Measurements from ENCODE around the gene CMIP.

The CMIP gene

DNA sequence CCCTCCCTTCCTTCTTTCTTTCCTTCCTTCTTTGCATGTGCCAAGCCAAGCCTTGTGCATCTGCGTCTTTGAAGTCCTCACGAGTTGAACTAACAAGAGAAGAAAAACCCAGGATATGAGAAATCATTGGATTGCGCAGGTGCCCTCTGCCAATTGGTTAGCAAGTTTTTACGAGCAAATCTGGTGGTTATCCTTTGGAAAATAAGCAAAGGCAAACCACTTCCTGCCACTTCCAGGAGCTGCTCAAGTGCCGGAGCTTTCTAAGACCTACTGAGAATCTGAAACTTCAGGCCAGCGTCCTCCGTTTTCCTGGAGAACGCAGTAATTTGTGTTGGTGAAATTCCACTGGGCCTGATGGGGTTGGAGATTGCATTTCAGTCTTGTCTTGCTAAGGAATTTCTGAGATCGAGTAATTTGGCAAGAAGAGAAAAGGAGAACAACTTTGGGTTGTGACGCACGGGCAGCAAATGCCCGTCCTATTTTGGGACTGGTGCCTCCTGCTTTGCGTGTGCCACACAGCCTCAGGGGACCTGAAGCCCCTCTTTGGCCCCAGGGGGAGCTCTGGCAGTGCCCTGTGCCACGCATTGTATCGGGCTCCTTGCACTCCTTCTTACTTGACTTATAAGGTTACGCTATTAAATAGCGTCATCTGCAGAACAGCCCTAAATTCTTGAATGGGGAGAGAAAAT, 56.4 kb downstream of the CMIP start:
- peak; percentile 14 to 34 for DNase-seq (ENCODE audit: low read depth in 2 of 2)
- TF ChIP-seq, protein P1, sequence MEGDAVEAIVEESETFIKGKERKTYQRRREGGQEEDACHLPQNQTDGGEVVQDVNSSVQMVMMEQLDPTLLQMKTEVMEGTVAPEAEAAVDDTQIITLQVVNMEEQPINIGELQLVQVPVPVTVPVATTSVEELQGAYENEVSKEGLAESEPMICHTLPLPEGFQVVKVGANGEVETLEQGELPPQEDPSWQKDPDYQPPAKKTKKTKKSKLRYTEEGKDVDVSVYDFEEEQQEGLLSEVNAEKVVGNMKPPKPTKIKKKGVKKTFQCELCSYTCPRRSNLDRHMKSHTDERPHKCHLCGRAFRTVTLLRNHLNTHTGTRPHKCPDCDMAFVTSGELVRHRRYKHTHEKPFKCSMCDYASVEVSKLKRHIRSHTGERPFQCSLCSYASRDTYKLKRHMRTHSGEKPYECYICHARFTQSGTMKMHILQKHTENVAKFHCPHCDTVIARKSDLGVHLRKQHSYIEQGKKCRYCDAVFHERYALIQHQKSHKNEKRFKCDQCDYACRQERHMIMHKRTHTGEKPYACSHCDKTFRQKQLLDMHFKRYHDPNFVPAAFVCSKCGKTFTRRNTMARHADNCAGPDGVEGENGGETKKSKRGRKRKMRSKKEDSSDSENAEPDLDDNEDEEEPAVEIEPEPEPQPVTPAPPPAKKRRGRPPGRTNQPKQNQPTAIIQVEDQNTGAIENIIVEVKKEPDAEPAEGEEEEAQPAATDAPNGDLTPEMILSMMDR (IDR thresholded peaks at IDR 0.05; ENCODE audit: low read depth, low read length): no peak
- no peak overlapping the region for H3K4me3 ChIP-seq (replicated peaks in 1 of 2; ENCODE audit: low read depth in 2 of 2, low read length in 2 of 2)

DNA sequence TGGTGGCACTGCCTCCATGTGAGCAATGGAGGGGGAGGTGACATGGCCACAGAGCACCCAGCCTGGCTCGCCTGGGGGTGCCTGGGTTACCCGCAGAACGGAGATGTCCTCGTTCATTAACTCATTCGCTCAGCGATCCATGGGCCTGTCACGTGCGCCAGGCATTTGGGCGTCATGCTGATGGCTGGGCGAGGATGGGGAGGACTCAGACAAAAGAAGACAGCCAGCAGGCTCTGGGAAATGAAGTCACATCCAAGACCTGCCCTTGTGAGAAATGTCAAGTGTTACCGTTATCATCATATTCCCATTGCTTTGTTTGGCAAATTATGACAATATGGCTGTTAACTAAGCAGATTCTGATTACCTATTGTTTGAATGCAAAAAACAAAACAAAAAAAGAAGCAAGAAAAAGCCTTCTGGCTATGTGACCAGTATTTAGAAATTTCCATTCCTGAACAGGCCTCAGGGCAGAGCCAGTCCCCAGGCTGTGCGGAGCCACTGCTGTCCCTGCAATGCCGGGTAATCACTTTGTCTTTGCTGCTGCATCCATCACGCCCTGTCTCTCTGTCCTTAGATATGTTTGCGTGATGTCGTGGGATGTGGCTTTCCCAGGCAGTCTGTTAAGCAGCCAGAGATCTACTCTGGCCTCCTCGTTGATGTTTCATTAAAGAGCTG, 57.9 kb downstream of the CMIP start:
- TF ChIP-seq, protein P1 (IDR thresholded peaks at IDR 0.05; ENCODE audit: low read depth, low read length): no peak
- DNase-seq (ENCODE audit: low read depth in 2 of 2): no peak
- H3K4me3 ChIP-seq (replicated peaks in 1 of 2; ENCODE audit: low read depth in 2 of 2, low read length in 2 of 2): no peak overlapping the region

DNA sequence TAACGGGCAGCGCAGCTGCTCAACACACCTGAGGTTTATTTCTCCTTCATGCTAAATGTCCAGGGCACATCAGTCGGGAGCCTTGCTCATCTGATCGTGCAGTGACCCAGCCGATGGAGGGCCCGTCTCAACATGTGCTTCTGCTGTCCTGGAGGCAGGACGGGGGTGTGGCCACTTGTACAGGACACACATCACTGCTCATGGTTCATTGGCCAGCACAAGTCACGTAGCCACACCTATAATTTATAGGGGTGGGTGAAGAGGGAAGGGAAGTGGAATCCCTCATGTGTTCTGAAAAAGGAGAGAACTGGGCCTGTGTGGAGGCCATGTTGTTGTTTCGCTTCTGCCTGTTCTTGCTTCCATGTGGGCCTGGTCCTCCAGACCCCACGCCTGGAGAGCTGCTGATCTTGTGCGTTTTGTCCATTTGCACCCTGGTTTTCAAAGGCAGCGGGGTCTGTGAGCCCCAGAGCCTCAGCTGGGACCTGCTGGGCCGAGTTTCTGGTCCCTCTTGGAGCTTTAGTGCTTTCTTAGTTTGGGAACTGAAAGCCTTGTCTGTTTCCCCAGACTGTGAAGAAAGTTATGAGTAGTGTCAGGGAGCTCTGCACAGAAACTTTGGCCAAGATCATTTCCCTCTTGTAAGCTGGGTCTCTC, 60.5 kb downstream of the CMIP start:
- TF ChIP-seq, protein P1 (IDR thresholded peaks at IDR 0.05; ENCODE audit: low read depth, low read length): no peak
- H3K4me3 ChIP-seq (replicated peaks in 1 of 2; ENCODE audit: low read depth in 2 of 2, low read length in 2 of 2): no peak overlapping the region
- no peak for DNase-seq (ENCODE audit: low read depth in 2 of 2)

DNA sequence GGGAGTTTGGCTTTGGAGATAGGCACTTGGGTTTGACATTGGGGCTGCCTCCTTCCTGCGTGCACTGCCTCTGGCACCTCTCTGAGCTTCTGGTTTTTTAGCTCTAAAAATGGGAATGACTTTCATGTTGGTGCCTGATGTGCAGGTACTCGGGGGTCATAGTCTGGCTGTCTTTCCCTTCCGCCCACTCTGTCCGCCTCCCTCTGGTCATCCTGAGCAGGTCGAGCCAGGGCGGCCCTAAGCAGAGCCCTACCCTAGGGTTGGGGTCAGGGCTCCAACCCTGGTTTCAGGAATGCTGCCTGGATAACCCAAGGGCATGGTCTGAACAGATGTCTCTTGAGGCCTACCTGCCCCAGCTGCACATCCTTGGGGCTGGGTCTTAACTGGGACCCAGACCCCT, 64.8 kb downstream of the CMIP start:
- TF ChIP-seq, protein P1 (IDR thresholded peaks at IDR 0.05; ENCODE audit: low read depth, low read length): no peak
- no peak for DNase-seq (ENCODE audit: low read depth in 2 of 2)
- H3K4me3 ChIP-seq (replicated peaks in 1 of 2; ENCODE audit: low read depth in 2 of 2, low read length in 2 of 2): no peak overlapping the region

DNA sequence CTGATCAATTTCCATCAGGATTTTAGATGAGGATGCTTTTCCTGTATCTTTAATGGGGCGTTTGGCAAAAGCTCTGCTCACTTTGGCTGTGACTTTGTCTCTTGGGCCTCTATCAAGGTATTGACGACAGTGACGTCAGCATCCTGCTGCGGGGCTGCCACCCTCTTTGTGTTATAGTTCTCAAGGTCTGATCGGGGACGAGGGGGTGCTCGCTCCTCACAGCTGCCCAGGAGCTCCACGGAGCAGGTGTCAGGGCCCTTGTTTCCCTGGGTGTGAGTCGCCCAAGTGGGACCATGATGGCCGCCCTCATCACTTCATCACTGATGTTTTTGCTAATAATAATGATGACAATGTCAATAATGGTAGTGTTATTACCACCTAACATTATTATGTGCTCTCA, 65.4 kb downstream of the CMIP start:
- no peak for DNase-seq (ENCODE audit: low read depth in 2 of 2)
- TF ChIP-seq, protein P1 (IDR thresholded peaks at IDR 0.05; ENCODE audit: low read depth, low read length): no peak
- no peak overlapping the region for H3K4me3 ChIP-seq (replicated peaks in 1 of 2; ENCODE audit: low read depth in 2 of 2, low read length in 2 of 2)

DNA sequence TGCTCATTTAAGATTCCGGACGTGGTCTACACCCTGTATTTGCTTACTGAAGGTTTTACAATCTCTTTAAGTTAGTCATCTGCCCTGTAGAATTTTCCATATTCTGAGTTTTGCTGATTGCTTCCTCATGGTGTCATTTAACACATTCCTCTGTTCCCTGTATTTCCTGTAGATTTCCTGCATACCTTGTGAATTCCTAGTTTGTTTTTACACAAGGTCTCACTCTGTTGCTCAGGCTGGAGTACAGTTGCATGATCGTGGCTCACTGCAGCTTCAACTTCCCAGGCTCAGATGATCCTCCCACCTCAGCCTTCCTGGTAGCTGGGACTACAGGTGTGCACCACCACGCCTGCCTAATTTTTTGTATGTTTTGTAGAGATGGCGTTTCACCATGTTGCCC, 66.8 kb downstream of the CMIP start:
- H3K4me3 ChIP-seq (replicated peaks in 1 of 2; ENCODE audit: low read depth in 2 of 2, low read length in 2 of 2): no peak overlapping the region
- TF ChIP-seq, protein P1 (IDR thresholded peaks at IDR 0.05; ENCODE audit: low read depth, low read length): no peak
- DNase-seq (ENCODE audit: low read depth in 2 of 2): peak; percentile 51 to 86

All from cardiac fibroblast (primary cell).